Panc1 (cell line): ENCODE measurements around the gene PLXNC1.

ENCODE experiments used
- TF ChIP-seq, protein P1 (sequence below): fragments of 450-650 bp; IDR thresholded peaks from 2 replicates; pipeline ENCODE4 v1.5.1; 2017; ENCODE audit warnings: mild to moderate bottlenecking
- TF ChIP-seq, protein P2 (sequence below), 2 experiments: IDR thresholded peaks; 2 replicates each; pipeline ENCODE4 v1.6.1; 2011 to 2012; ENCODE audit warnings: low read depth in 2 of 2, control low read depth in 1 of 2, low read length in 1 of 2, mild to moderate bottlenecking in 1 of 2, moderate library complexity in 1 of 2; ENCODE audit not compliant: insufficient read depth in 1 of 2

DNA sequence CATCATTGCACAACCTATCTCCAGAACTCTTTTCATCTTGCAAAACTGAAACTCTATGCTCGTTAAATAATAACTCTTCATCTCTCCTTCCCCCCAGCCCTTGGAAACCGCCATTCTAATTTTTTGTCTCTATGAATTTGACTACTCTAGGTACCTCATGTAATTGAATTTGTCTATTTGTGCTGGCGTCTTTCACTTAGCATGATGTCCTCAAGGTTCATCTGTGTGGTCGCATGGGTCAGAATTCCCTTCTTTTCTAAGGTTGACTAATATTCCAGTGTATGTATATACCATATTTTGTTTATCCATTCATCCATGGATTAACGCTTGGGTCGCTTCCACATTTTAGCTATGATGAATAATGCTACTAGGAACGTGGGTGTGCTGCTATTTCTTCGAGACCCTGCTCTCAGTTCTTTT is 80.1 kb downstream of the PLXNC1 start:
- TF ChIP-seq, protein P1, sequence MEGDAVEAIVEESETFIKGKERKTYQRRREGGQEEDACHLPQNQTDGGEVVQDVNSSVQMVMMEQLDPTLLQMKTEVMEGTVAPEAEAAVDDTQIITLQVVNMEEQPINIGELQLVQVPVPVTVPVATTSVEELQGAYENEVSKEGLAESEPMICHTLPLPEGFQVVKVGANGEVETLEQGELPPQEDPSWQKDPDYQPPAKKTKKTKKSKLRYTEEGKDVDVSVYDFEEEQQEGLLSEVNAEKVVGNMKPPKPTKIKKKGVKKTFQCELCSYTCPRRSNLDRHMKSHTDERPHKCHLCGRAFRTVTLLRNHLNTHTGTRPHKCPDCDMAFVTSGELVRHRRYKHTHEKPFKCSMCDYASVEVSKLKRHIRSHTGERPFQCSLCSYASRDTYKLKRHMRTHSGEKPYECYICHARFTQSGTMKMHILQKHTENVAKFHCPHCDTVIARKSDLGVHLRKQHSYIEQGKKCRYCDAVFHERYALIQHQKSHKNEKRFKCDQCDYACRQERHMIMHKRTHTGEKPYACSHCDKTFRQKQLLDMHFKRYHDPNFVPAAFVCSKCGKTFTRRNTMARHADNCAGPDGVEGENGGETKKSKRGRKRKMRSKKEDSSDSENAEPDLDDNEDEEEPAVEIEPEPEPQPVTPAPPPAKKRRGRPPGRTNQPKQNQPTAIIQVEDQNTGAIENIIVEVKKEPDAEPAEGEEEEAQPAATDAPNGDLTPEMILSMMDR = no peak
- TF ChIP-seq, protein P2, sequence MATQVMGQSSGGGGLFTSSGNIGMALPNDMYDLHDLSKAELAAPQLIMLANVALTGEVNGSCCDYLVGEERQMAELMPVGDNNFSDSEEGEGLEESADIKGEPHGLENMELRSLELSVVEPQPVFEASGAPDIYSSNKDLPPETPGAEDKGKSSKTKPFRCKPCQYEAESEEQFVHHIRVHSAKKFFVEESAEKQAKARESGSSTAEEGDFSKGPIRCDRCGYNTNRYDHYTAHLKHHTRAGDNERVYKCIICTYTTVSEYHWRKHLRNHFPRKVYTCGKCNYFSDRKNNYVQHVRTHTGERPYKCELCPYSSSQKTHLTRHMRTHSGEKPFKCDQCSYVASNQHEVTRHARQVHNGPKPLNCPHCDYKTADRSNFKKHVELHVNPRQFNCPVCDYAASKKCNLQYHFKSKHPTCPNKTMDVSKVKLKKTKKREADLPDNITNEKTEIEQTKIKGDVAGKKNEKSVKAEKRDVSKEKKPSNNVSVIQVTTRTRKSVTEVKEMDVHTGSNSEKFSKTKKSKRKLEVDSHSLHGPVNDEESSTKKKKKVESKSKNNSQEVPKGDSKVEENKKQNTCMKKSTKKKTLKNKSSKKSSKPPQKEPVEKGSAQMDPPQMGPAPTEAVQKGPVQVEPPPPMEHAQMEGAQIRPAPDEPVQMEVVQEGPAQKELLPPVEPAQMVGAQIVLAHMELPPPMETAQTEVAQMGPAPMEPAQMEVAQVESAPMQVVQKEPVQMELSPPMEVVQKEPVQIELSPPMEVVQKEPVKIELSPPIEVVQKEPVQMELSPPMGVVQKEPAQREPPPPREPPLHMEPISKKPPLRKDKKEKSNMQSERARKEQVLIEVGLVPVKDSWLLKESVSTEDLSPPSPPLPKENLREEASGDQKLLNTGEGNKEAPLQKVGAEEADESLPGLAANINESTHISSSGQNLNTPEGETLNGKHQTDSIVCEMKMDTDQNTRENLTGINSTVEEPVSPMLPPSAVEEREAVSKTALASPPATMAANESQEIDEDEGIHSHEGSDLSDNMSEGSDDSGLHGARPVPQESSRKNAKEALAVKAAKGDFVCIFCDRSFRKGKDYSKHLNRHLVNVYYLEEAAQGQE (IDR thresholded peaks at IDR 0.05; ENCODE audit: insufficient read depth in 1 of 2, low read depth in 2 of 2, low read length in 1 of 2) = no peak
